ENCODE data around the gene DNAAF8.

The DNAAF8 gene

GRCh38 chr16:4752351-4753100 lies 18.2 kb downstream of the DNAAF8 start:
- no peak for DNase-seq (ENCODE audit: low read depth)

GRCh38 chr16:4753227-4753626 lies 18.9 kb downstream of the DNAAF8 start:
- no peak for DNase-seq (ENCODE audit: low read depth)

- no peak for DNase-seq (ENCODE audit: low read depth)
Measured at GRCh38 chr16:4754865-4755264, 20.5 kb downstream of the DNAAF8 start.

- no peak for DNase-seq (ENCODE audit: low read depth)
Measured at GRCh38 chr16:4755687-4756086, 21.4 kb downstream of the DNAAF8 start.

- no peak for DNase-seq (ENCODE audit: low read depth)
Measured at GRCh38 chr16:4760221-4760910, 26.0 kb downstream of the DNAAF8 start.

GRCh38 chr16:4762205-4762604 lies 27.9 kb downstream of the DNAAF8 start:
- no peak for DNase-seq (ENCODE audit: low read depth)

GRCh38 chr16:4763791-4764190 lies 29.5 kb downstream of the DNAAF8 start:
- DNase-seq (ENCODE audit: low read depth) = no peak

GRCh38 chr16:4765511-4766474 lies 31.5 kb downstream of the DNAAF8 start:
- no peak for DNase-seq (ENCODE audit: low read depth)

GRCh38 chr16:4766875-4767628 lies 32.7 kb downstream of the DNAAF8 start, which contains the start of gene ZNF500:
ZNF500 (minus strand) TSS chr16:4767162; CDS start chr16:4765978, 1,184 bp downstream.
- DNase-seq (ENCODE audit: low read depth) = peak; percentile 94

GRCh38 chr16:4767872-4768548 lies 33.7 kb downstream of the DNAAF8 start:
- peak; percentile 36 for DNase-seq (ENCODE audit: low read depth)

- peak; percentile 96 for DNase-seq (ENCODE audit: low read depth)
Measured at GRCh38 chr16:4768549-4769305, 34.4 kb downstream of the DNAAF8 start.

GRCh38 chr16:4769306-4769638 lies 34.9 kb downstream of the DNAAF8 start:
- no peak for DNase-seq (ENCODE audit: low read depth)

- DNase-seq (ENCODE audit: low read depth) = no peak
Measured at GRCh38 chr16:4771646-4772045, 37.3 kb downstream of the DNAAF8 start.

GRCh38 chr16:4772351-4772750 lies 38.0 kb downstream of the DNAAF8 start:
- no peak for DNase-seq (ENCODE audit: low read depth)

- DNase-seq (ENCODE audit: low read depth) = no peak
Measured at GRCh38 chr16:4775005-4775404, 40.7 kb downstream of the DNAAF8 start.

GRCh38 chr16:4776141-4776705 lies 41.9 kb downstream of the DNAAF8 start:
- DNase-seq (ENCODE audit: low read depth) = no peak

GRCh38 chr16:4777339-4778049 lies 43.2 kb downstream of the DNAAF8 start:
- DNase-seq (ENCODE audit: low read depth) = no peak

GRCh38 chr16:4778050-4778392 lies 43.7 kb downstream of the DNAAF8 start:
- DNase-seq (ENCODE audit: low read depth) = no peak

GRCh38 chr16:4780235-4780634 lies 45.9 kb downstream of the DNAAF8 start:
- DNase-seq (ENCODE audit: low read depth) = peak; percentile 28

All from iris pigment epithelial cell (primary cell).